Measurements from ENCODE around the gene SYT14. TPM values are rescaled to one million over a fixed set of nuclear protein-coding genes. Genes with fewer than 3 reads are reported as not detected.

Gene SYT14
- total and polyA plus RNA-seq, 3 donors from 2014 or later = 3.4 to 11.3 (median 10.8) TPM

DNA sequence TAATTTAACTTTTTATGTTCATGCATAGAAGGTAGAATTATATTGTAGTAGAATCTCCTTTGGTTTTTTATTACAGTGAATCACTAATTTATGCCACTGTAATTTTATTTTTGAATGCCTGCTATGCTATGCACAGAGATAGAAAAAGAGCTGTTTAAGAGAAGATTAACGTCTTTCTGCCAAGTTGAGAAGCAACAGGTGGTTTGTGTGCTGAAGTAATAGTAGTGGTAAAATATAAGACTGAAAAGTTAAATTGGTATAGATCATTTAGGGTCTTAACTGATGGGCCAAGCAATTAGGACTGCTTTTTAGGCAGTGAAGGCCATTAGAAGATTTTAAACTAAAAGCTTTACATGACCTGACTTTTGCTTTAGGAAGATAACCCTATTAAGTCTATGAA is 115.1 kb downstream of the SYT14 start:
- H3K4me3 ChIP-seq = no peak overlapping the region
- H3K9me3 ChIP-seq = no peaks in the 10 kb centered on the region
- no peaks in the 10 kb centered on the region for H3K4me1 ChIP-seq
- no peak for DNase-seq
- no peak for TF ChIP-seq CTCF (IDR thresholded peaks at IDR 0.05)
- no peak for TF ChIP-seq POLR2A (IDR thresholded peaks at IDR 0.05)
- H3K36me3 ChIP-seq (ENCODE audit: low read depth, missing control alignments) = no peaks in the 10 kb centered on the region
- no peaks in the 10 kb centered on the region for H3K27me3 ChIP-seq
- H3K27ac ChIP-seq = no peak overlapping the region
- intact Hi-C loops (cut with DNase I; ENCODE audit: low total_unique reads) = no loop called here
- 35 to 45% methylated on average over 1 of the region's 1 CpG for WGBS, 2 donors

DNA sequence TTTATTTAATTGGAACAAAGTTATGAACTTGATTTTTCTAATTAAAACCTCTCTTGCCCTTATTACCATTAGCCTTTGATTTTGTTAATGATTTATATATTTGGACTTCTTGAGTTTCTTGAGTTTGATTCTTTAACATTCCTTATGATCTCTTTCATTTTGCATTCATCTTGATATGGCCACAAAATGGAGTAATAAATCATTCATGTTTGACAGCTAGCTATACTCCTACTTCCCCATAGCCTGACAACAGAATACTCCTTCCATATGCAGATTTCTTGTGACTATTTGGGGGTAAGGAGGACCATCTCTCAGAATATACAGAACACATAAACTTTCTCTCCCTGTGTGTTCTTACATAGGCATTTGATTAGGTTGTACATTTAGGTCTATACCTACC is 119.6 kb downstream of the SYT14 start:
- H3K4me3 ChIP-seq = no peak overlapping the region
- H3K9me3 ChIP-seq = no peaks in the 10 kb centered on the region
- no peaks in the 10 kb centered on the region for H3K27me3 ChIP-seq
- no peak overlapping the region for H3K27ac ChIP-seq
- H3K36me3 ChIP-seq (ENCODE audit: low read depth, missing control alignments) = no peaks in the 10 kb centered on the region
- H3K4me1 ChIP-seq = no peaks in the 10 kb centered on the region
- TF ChIP-seq POLR2A (IDR thresholded peaks at IDR 0.05) (no peak), CTCF (IDR thresholded peaks at IDR 0.05) (no peak)
- intact Hi-C loops (cut with DNase I; ENCODE audit: low total_unique reads) = no loop called here
- no peak for DNase-seq

- no peaks in the 10 kb centered on the region for H3K9me3 ChIP-seq
- intact Hi-C loops (cut with DNase I; ENCODE audit: low total_unique reads) = no loop called here
- H3K27ac ChIP-seq = no peak overlapping the region
- WGBS, 2 donors = 47 to 56% methylated on average over 1 of the region's 1 CpG
- no peaks in the 10 kb centered on the region for H3K27me3 ChIP-seq
- H3K4me3 ChIP-seq = no peak overlapping the region
- H3K36me3 ChIP-seq (ENCODE audit: low read depth, missing control alignments) = no peaks in the 10 kb centered on the region
- no peaks in the 10 kb centered on the region for H3K4me1 ChIP-seq
- TF ChIP-seq CTCF (IDR thresholded peaks at IDR 0.05) = no peak
- TF ChIP-seq POLR2A (IDR thresholded peaks at IDR 0.05) = no peak
- no peak for DNase-seq
Observed at GRCh38 chr1:210061992-210062391, 124.0 kb downstream of the SYT14 start.

DNA sequence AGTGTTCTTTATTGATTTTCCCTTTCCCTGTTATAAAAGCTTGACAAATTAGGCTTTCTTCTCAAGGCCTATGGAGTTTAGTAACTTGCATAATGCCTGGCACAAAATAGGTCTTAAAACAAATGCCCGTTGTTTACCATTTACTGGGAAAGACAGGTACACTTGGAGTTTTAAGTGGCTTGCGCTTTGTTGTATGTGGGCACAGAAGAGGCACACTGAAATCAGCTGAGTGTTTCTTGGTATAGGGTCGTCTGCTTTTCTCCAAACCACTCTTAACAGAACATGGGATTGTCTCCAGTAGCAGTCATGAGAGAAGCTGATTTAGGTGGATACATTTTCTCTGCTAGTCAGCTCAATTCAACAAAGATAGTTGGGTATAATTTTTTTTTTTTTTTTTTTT is 132.5 kb downstream of the SYT14 start:
- DNase-seq = no peak
- intact Hi-C loops (cut with DNase I; ENCODE audit: low total_unique reads) = no loop called here
- Histone ChIP-seq H3K27ac (no peak overlapping the region), H3K36me3 (ENCODE audit: low read depth, missing control alignments) (no peaks in the 10 kb centered on the region), H3K27me3 (no peaks in the 10 kb centered on the region), H3K9me3 (no peaks in the 10 kb centered on the region), H3K4me3 (no peak overlapping the region), H3K4me1 (no peaks in the 10 kb centered on the region)
- TF ChIP-seq CTCF (IDR thresholded peaks at IDR 0.05) (no peak), POLR2A (IDR thresholded peaks at IDR 0.05) (no peak)
- 70 to 81% methylated on average over 3 of the region's 3 CpGs for WGBS, 2 donors

DNA sequence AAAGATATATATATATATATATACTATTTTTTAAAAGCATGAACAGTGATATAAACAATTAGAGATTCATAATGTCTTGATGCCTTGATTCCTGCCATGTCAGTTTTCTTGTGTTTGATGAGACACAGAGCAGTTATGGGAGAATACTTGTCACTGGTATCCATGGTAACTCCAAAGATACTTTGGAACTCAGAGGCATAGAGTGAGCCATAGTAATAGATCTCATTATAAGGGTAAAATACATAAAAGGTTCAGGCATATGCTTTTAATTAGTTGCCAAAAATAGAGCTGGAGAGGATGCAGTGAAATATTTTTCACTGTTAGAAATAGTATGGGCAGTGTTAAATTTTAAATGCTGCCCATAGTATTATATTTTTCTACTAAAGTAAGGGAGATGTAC is 134.1 kb downstream of the SYT14 start:
- Histone ChIP-seq H3K4me3 (no peak overlapping the region), H3K27ac (no peak overlapping the region), H3K9me3 (no peaks in the 10 kb centered on the region), H3K36me3 (ENCODE audit: low read depth, missing control alignments) (no peaks in the 10 kb centered on the region), H3K27me3 (no peaks in the 10 kb centered on the region), H3K4me1 (no peaks in the 10 kb centered on the region)
- intact Hi-C loops (cut with DNase I; ENCODE audit: low total_unique reads) = no loop called here
- TF ChIP-seq POLR2A (IDR thresholded peaks at IDR 0.05) = no peak
- no peak for TF ChIP-seq CTCF (IDR thresholded peaks at IDR 0.05)
- no peak for DNase-seq
